ENCODE results near the gene MAP3K13.

The MAP3K13 gene

GRCh38 chr3:185489462-185489861 is 126.5 kb downstream of the MAP3K13 start:
- Histone ChIP-seq H3K4me1 (ENCODE audit: low read depth, poor library complexity, severe bottlenecking) (peaks cover 11% of the 10 kb centered on the region), H3K36me3 (ENCODE audit: insufficient read depth) (no peaks in the 10 kb centered on the region; the same call in 1 of the 2 replicates)
- no peak for TF ChIP-seq CTCF (conservative IDR thresholded peaks at IDR 0.05; ENCODE audit: low read depth, low read length)

GRCh38 chr3:185490241-185490640 is 127.3 kb downstream of the MAP3K13 start:
- H2AFZ ChIP-seq (ENCODE audit: low read depth) = no peak overlapping the region
- H3K27me3 ChIP-seq (ENCODE audit: insufficient read depth, low read depth) = no peaks in the 10 kb centered on the region
- no peak overlapping the region for H3K9ac ChIP-seq
- no peak overlapping the region for H3K4me2 ChIP-seq
- H3K79me2 ChIP-seq (ENCODE audit: insufficient read depth, low read depth) = no peaks in the 10 kb centered on the region
- peaks cover 11% of the 10 kb centered on the region for H3K4me1 ChIP-seq (ENCODE audit: low read depth, poor library complexity, severe bottlenecking)
- H3K36me3 ChIP-seq (ENCODE audit: insufficient read depth) = no peaks in the 10 kb centered on the region; the same call in 1 of the 2 replicates
- H3K27ac ChIP-seq = no peak overlapping the region
- H4K20me1 ChIP-seq (ENCODE audit: insufficient read depth) = no peaks in the 10 kb centered on the region
- no peak overlapping the region for H3K4me3 ChIP-seq (IDR thresholded peaks at IDR 0.05; ENCODE audit: insufficient read depth, low read depth, low read length)
- TF ChIP-seq CTCF (conservative IDR thresholded peaks at IDR 0.05; ENCODE audit: low read depth, low read length) = no peak

More at GRCh38 chr3:185489462-185489861, 126.5 kb downstream of the MAP3K13 start:
- no peak overlapping the region for H2AFZ ChIP-seq (ENCODE audit: low read depth)
- H3K27me3 ChIP-seq (ENCODE audit: insufficient read depth, low read depth) = no peaks in the 10 kb centered on the region
- H3K9ac ChIP-seq = no peak overlapping the region
- H3K27ac ChIP-seq = no peak overlapping the region
- no peak overlapping the region for H3K4me2 ChIP-seq
- H3K4me3 ChIP-seq (IDR thresholded peaks at IDR 0.05; ENCODE audit: insufficient read depth, low read depth, low read length) = no peak overlapping the region
- H3K79me2 ChIP-seq (ENCODE audit: insufficient read depth, low read depth) = no peaks in the 10 kb centered on the region
- H4K20me1 ChIP-seq (ENCODE audit: insufficient read depth) = no peaks in the 10 kb centered on the region

GRCh38 chr3:185498503-185499396 is 135.8 kb downstream of the MAP3K13 start, which contains the start of gene TMEM41A:
Gene TMEM41A, minus strand, starts transcription at chr3:185499035. Its CDS starts 74 bp downstream, at chr3:185498961.
- Histone ChIP-seq H3K9ac (peak within 1 kb of the TSS; percentile 93), H3K27me3 (ENCODE audit: insufficient read depth, low read depth) (no peaks in the 10 kb centered on the region), H3K36me3 (ENCODE audit: insufficient read depth) (no peaks in the 10 kb centered on the region), H2AFZ (ENCODE audit: low read depth) (peak within 1 kb of the TSS; percentile 92), H3K4me1 (ENCODE audit: low read depth, poor library complexity, severe bottlenecking) (peaks cover 18% of the 10 kb centered on the region), H3K4me3 (IDR thresholded peaks at IDR 0.05; ENCODE audit: insufficient read depth, low read depth, low read length) (no peak within 1 kb of the TSS), H3K27ac (peak within 1 kb of the TSS; percentile 83), H3K4me2 (peak within 1 kb of the TSS; percentile 91), H3K79me2 (ENCODE audit: insufficient read depth, low read depth) (peaks cover 22% of the 10 kb centered on the region), H4K20me1 (ENCODE audit: insufficient read depth) (no peaks in the 10 kb centered on the region)
- TF ChIP-seq CTCF (conservative IDR thresholded peaks at IDR 0.05; ENCODE audit: low read depth, low read length) = no peak

- no peak overlapping the region for H3K4me3 ChIP-seq (IDR thresholded peaks at IDR 0.05; ENCODE audit: insufficient read depth, low read depth, low read length)
- no peak overlapping the region for H3K4me2 ChIP-seq
- H3K9ac ChIP-seq = no peak overlapping the region
- H3K27ac ChIP-seq = no peak overlapping the region
- H4K20me1 ChIP-seq (ENCODE audit: insufficient read depth) = no peaks in the 10 kb centered on the region
- peaks cover 6% of the 10 kb centered on the region; the same call in 1 of the 2 replicates for H3K79me2 ChIP-seq (ENCODE audit: insufficient read depth, low read depth)
- no peaks in the 10 kb centered on the region for H3K27me3 ChIP-seq (ENCODE audit: insufficient read depth, low read depth)
- TF ChIP-seq CTCF (conservative IDR thresholded peaks at IDR 0.05; ENCODE audit: low read depth, low read length) = no peak
- H3K4me1 ChIP-seq (ENCODE audit: low read depth, poor library complexity, severe bottlenecking) = peaks cover 4% of the 10 kb centered on the region
- no peaks in the 10 kb centered on the region for H3K36me3 ChIP-seq (ENCODE audit: insufficient read depth)
- H2AFZ ChIP-seq (ENCODE audit: low read depth) = no peak overlapping the region
Measured at GRCh38 chr3:185502987-185503386, 140.1 kb downstream of the MAP3K13 start.
